Stomach (tissue), 9 donors: Measurements from ENCODE around the gene KLF13. TPM values are rescaled to one million over a fixed set of nuclear protein-coding genes. Genes with fewer than 3 reads are reported as not detected.

Experiments used
- DNase-seq, 2 donors: peaks; one replicate each; pipeline versions ENCODE4 v3.0.0 to v3.0.0-alpha.2; 2013 to 2019
- H3K27ac ChIP-seq, 5 donors: fragments of 200-600 bp in 4 of 5; sonication (generic) in 4 of 5; one replicate each; pipeline ENCODE4 v1.5.1; 2013 to 2019; ENCODE audit warnings: mild to moderate bottlenecking in 1 of 5, moderate library complexity in 1 of 5
- H3K27me3 ChIP-seq, 3 donors: fragments of 200-600 bp; sonication (generic); one replicate each; pipeline ENCODE4 v1.5.1; 2017 to 2019; ENCODE audit warnings: mixed run types in 1 of 3
- H3K36me3 ChIP-seq, 4 donors: fragments of 200-600 bp; sonication (generic); 1 replicate in 3 of 4; 2 replicates in 1 of 4; pipeline ENCODE4 v1.5.1; 2016 to 2019
- H3K4me1 ChIP-seq, 4 donors: fragments of 200-600 bp; sonication (generic); one replicate each; pipeline ENCODE4 v1.5.1; 2016 to 2019
- H3K4me3 ChIP-seq, 4 donors: fragments of 200-600 bp; sonication (generic) in 3 of 4; one replicate each; pipeline ENCODE4 v1.5.1; 2016 to 2019; ENCODE audit warnings: mild to moderate bottlenecking in 1 of 4
- H3K9me3 ChIP-seq, 4 donors: fragments of 200-600 bp; sonication (generic); one replicate each; pipeline ENCODE4 v1.5.1; 2016 to 2019
- EP300 ChIP-seq: sonication (generic); formaldehyde crosslinking; IDR thresholded peaks from one replicate; pipeline ENCODE4 v1.6.1; 2017; ENCODE audit warnings: antibody characterized with exemption
- POLR2A ChIP-seq, 4 donors: fragments of 450-650 bp; IDR thresholded peaks; one replicate each; pipeline ENCODE4 v1.6.1; 2016; ENCODE audit warnings: antibody characterized with exemption in 4 of 4, control low read depth in 2 of 4, mild to moderate bottlenecking in 1 of 4, moderate library complexity in 1 of 4
- POLR2AphosphoS5 ChIP-seq, 3 donors: sonication (generic); formaldehyde crosslinking; IDR thresholded peaks; one replicate each; pipeline ENCODE4 v1.6.1; 2016; ENCODE audit warnings: antibody characterized with exemption in 3 of 3
- WGBS, 5 donors: extraction: QIAGEN DNeasy Blood & Tissue Kit in 3 of 5; methylation state at CpG; one replicate each; pipeline versions ENCODE4 v1.1.5 to v1.1.7; 2013 to 2018; 5-methylcytosine and 5-hydroxymethylcytosine counted together
- intact Hi-C: fragments of 100-400 bp; cut with DNase I; formaldehyde crosslinking; loops from one replicate; pipeline ENCODE4 v1.15.1; 2023; ENCODE audit warnings: low total_unique reads
- polyA plus RNA-seq, 3 donors: library from polyadenylated mRNA; stranded (reverse); fragments of 200-250 nt; gene quantifications; one replicate each; pipeline ENCODE4 v1.2.3, GENCODE V29; 2013
- total RNA-seq, 5 donors: library from RNA; depleted of rRNA; stranded (reverse); fragments of >200 nt; gene quantifications; one replicate each; pipeline versions ENCODE4 v1.1.0 to v1.2.3, GENCODE V29; 2014 to 2016
- TF ChIP-seq, protein P1 (sequence below), 7 experiments: fragments of 450-650 bp in 4 of 7; fragments of 200-600 bp in 3 of 7; sonication (generic) in 3 of 7; IDR thresholded peaks; one replicate each; pipeline ENCODE4 v1.5.1; 2016 to 2019; ENCODE audit warnings: antibody characterized with exemption in 7 of 7, control low read depth in 2 of 7, mild to moderate bottlenecking in 1 of 7
- donor health status: healthy with polysubstance abuse.
- donor health status: Bipolar disorder and iron deficiency.
- donor health status: healthy.

KLF13 gene
- total and polyA plus RNA-seq, 8 donors: 9.3 to 74.0 (median 33.3) TPM

GRCh38 chr15:31378363-31378903 lies 51.8 kb downstream of the KLF13 start:
- Histone ChIP-seq H3K27ac (no peak overlapping the region), H3K36me3 (peaks cover 33 to 87% (median 83%) of the 10 kb centered on the region in 4 donors)

GRCh38 chr15:31379042-31379441 lies 52.4 kb downstream of the KLF13 start:
- Histone ChIP-seq H3K27me3 (no peaks in the 10 kb centered on the region), H3K4me1 (peaks cover 0 to 32% (median 9%) of the 10 kb centered on the region in 4 donors), H3K36me3 (peaks cover 30 to 80% (median 76%) of the 10 kb centered on the region in 4 donors), H3K27ac (no peak overlapping the region), H3K4me3 (no peak overlapping the region), H3K9me3 (no peaks in the 10 kb centered on the region)
- WGBS, 5 donors: 65 to 75% (median 71%) methylated on average over 6 of the region's 6 CpGs
- TF ChIP-seq EP300: no peak
- TF ChIP-seq, protein P1, sequence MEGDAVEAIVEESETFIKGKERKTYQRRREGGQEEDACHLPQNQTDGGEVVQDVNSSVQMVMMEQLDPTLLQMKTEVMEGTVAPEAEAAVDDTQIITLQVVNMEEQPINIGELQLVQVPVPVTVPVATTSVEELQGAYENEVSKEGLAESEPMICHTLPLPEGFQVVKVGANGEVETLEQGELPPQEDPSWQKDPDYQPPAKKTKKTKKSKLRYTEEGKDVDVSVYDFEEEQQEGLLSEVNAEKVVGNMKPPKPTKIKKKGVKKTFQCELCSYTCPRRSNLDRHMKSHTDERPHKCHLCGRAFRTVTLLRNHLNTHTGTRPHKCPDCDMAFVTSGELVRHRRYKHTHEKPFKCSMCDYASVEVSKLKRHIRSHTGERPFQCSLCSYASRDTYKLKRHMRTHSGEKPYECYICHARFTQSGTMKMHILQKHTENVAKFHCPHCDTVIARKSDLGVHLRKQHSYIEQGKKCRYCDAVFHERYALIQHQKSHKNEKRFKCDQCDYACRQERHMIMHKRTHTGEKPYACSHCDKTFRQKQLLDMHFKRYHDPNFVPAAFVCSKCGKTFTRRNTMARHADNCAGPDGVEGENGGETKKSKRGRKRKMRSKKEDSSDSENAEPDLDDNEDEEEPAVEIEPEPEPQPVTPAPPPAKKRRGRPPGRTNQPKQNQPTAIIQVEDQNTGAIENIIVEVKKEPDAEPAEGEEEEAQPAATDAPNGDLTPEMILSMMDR (IDR thresholded peaks at IDR 0.05): no peak
- no peak for TF ChIP-seq POLR2AphosphoS5 (IDR thresholded peaks at IDR 0.05)
- no peak for TF ChIP-seq POLR2A (IDR thresholded peaks at IDR 0.05)
- DNase-seq: no peak
- intact Hi-C loops: no loop called here

More at GRCh38 chr15:31378363-31378903, 51.8 kb downstream of the KLF13 start:
- H3K9me3 ChIP-seq: no peaks in the 10 kb centered on the region
- no peak overlapping the region for H3K4me3 ChIP-seq
- 86 to 92% (median 88%) methylated on average over 13 to 14 of the region's 14 CpGs for WGBS, 5 donors
- peaks cover 4 to 38% (median 14%) of the 10 kb centered on the region in 4 donors for H3K4me1 ChIP-seq
- no peak for TF ChIP-seq EP300
- TF ChIP-seq POLR2A (IDR thresholded peaks at IDR 0.05): no peak
- TF ChIP-seq, protein P1 (IDR thresholded peaks at IDR 0.05): no peak
- H3K27me3 ChIP-seq: no peaks in the 10 kb centered on the region
- intact Hi-C loops: no loop called here
- DNase-seq: no peak

DNA sequence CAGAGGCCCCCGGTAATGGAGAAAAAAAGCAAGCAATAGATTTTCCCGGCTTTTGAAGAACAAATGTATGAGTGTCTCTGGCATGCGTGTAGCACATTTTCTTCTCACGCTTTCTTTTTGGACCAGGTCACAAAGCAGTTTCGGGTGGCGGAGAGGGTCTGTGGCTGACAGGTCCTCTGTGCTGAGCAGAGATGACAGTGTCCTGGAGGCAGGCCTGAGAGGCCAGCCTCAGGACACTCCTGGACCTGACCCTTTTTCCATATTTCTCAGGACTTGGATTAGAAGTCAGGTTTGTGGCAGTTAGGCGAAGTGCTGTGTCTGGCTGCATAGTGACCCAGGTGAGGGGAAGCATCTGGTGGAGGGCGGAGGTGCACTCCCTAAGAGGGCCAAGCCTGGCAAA lies 52.9 kb downstream of the KLF13 start:
- intact Hi-C loops: no loop called here
- H3K27me3 ChIP-seq: no peaks in the 10 kb centered on the region
- no peak overlapping the region for H3K4me3 ChIP-seq
- H3K27ac ChIP-seq: no peak overlapping the region
- peaks cover 26 to 75% (median 72%) of the 10 kb centered on the region in 4 donors for H3K36me3 ChIP-seq
- TF ChIP-seq, protein P1 (IDR thresholded peaks at IDR 0.05): no peak
- TF ChIP-seq POLR2A (IDR thresholded peaks at IDR 0.05) (no peak), EP300 (no peak), POLR2AphosphoS5 (IDR thresholded peaks at IDR 0.05) (no peak)
- DNase-seq: no peak
- no peaks in the 10 kb centered on the region for H3K9me3 ChIP-seq
- 85 to 96% (median 95%) methylated on average over 8 of the region's 8 CpGs for WGBS, 5 donors
- peaks cover 0 to 27% (median 7%) of the 10 kb centered on the region in 4 donors for H3K4me1 ChIP-seq

GRCh38 chr15:31381801-31382712 lies 55.4 kb downstream of the KLF13 start:
- Histone ChIP-seq H3K4me3 (no peak overlapping the region), H3K4me1 (peaks cover 0 to 6% (median 3%) of the 10 kb centered on the region in 4 donors), H3K9me3 (no peaks in the 10 kb centered on the region), H3K27me3 (no peaks in the 10 kb centered on the region), H3K36me3 (peaks cover 26 to 51% (median 50%) of the 10 kb centered on the region in 4 donors), H3K27ac (no peak overlapping the region)
- no peak for DNase-seq
- intact Hi-C loops: no loop called here
- TF ChIP-seq POLR2A (IDR thresholded peaks at IDR 0.05) (no peak), EP300 (no peak), POLR2AphosphoS5 (IDR thresholded peaks at IDR 0.05) (no peak)
- TF ChIP-seq, protein P1 (IDR thresholded peaks at IDR 0.05): no peak
- WGBS, 5 donors: 88 to 95% (median 92%) methylated on average over 10 of the region's 10 CpGs
